Measurements from ENCODE around the gene RPS6KA2. TPM values are rescaled to one million over a fixed set of nuclear protein-coding genes. Genes with fewer than 3 reads are reported as not detected.

RPS6KA2 gene
- total RNA-seq, 3 donors from 2014 or later (not counting 1 experiment from before 2014, with no cell fraction given) = 2.8 to 4.5 (median 2.9) TPM

DNA sequence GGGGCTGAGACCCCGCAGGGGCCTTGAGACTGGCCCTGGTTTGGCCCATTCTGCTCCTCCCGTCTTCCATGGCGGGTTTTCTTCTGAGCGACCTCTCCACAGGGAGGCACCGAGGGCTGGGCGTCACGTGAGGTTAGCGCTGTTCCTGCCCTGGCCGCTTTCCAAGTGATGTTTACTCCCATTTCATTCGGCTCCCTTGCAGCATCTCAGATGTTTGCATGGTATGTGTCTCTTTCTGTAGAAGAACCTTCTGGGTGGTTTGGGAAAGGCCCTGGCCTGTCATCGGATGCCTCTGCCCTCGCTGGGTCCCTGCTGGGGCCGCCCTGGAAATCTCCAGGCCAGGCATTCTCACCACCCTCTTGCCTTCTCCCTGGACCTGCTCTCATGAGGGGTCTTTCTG lies 57.8 kb downstream of the RPS6KA2 start:
- DNase-seq (no peak), ATAC-seq (no peak)
- intact Hi-C loops (cut with micrococcal nuclease) = no loop called here
- Mint-ChIP-seq H3K4me1 (peaks cover 0 to 7% of the 10 kb centered on the region in 2 donors), H3K36me3 (no peaks in the 10 kb centered on the region), H3K4me3 (no peak overlapping the region), H3K27me3 (ENCODE audit: low read depth in 2 of 2) (peaks cover 7 to 11% of the 10 kb centered on the region in 2 donors), H3K27ac (no peak overlapping the region), H3K9me3 (no peaks in the 10 kb centered on the region)
- Histone ChIP-seq H3K9me3 (ENCODE audit: control insufficient read depth, insufficient read depth, low read length) (no peaks in the 10 kb centered on the region), H3K4me3 (ENCODE audit: low read length) (no peak overlapping the region), H3K27me3 (ENCODE audit: control insufficient read depth, insufficient read depth, low read length) (no peaks in the 10 kb centered on the region), H3K4me1 (ENCODE audit: control insufficient read depth, insufficient read depth, low read length) (no peaks in the 10 kb centered on the region), H3K27ac (ENCODE audit: low read length) (no peak overlapping the region), H3K36me3 (ENCODE audit: control insufficient read depth, insufficient read depth, low read length) (no peaks in the 10 kb centered on the region)
- WGBS (ENCODE audit: insufficient coverage) = 93% methylated on average over 13 of the region's 13 CpGs
- TF ChIP-seq, protein P1, sequence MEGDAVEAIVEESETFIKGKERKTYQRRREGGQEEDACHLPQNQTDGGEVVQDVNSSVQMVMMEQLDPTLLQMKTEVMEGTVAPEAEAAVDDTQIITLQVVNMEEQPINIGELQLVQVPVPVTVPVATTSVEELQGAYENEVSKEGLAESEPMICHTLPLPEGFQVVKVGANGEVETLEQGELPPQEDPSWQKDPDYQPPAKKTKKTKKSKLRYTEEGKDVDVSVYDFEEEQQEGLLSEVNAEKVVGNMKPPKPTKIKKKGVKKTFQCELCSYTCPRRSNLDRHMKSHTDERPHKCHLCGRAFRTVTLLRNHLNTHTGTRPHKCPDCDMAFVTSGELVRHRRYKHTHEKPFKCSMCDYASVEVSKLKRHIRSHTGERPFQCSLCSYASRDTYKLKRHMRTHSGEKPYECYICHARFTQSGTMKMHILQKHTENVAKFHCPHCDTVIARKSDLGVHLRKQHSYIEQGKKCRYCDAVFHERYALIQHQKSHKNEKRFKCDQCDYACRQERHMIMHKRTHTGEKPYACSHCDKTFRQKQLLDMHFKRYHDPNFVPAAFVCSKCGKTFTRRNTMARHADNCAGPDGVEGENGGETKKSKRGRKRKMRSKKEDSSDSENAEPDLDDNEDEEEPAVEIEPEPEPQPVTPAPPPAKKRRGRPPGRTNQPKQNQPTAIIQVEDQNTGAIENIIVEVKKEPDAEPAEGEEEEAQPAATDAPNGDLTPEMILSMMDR (IDR thresholded peaks at IDR 0.05) = no peak

DNA sequence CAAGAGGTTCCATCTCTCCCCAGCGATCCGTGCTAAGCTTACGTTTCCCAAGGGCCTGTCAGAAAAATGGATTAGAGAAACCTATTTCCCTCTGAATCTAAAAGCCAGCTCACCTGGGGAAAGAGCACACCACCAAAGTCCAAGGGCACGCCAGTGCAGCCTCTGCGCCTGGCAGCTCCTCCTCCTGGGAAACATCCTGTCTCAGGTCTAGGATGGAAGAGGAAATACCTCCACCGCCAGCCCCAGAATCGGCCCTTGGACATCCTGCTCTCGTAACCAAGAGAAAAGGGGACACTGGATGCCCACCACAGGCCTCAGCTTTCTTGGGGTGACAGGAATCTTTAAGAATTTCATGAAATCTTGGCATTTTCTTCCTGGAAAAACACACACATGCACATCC lies 59.2 kb downstream of the RPS6KA2 start:
- ATAC-seq (no peak), DNase-seq (no peak)
- intact Hi-C loops (cut with micrococcal nuclease) = no loop called here
- H3K4me3 Mint-ChIP-seq = no peak overlapping the region
- H3K27ac ChIP-seq (ENCODE audit: low read length) = no peak overlapping the region
- H3K4me1 ChIP-seq (ENCODE audit: control insufficient read depth, insufficient read depth, low read length) = no peaks in the 10 kb centered on the region
- H3K9me3 Mint-ChIP-seq = no peaks in the 10 kb centered on the region
- TF ChIP-seq, protein P1 (IDR thresholded peaks at IDR 0.05) = no peak
- no peak overlapping the region for H3K27ac Mint-ChIP-seq
- peaks cover 10 to 11% of the 10 kb centered on the region in 2 donors for H3K27me3 Mint-ChIP-seq (ENCODE audit: low read depth in 2 of 2)
- H3K27me3 ChIP-seq (ENCODE audit: control insufficient read depth, insufficient read depth, low read length) = no peaks in the 10 kb centered on the region
- no peaks in the 10 kb centered on the region for H3K36me3 Mint-ChIP-seq
- no peak overlapping the region for H3K4me3 ChIP-seq (ENCODE audit: low read length)
- WGBS (ENCODE audit: insufficient coverage) = 93% methylated on average over 8 of the region's 8 CpGs
- no peaks in the 10 kb centered on the region for H3K36me3 ChIP-seq (ENCODE audit: control insufficient read depth, insufficient read depth, low read length)
- H3K4me1 Mint-ChIP-seq = peaks cover 0 to 5% of the 10 kb centered on the region in 2 donors
- no peaks in the 10 kb centered on the region for H3K9me3 ChIP-seq (ENCODE audit: control insufficient read depth, insufficient read depth, low read length)

DNA sequence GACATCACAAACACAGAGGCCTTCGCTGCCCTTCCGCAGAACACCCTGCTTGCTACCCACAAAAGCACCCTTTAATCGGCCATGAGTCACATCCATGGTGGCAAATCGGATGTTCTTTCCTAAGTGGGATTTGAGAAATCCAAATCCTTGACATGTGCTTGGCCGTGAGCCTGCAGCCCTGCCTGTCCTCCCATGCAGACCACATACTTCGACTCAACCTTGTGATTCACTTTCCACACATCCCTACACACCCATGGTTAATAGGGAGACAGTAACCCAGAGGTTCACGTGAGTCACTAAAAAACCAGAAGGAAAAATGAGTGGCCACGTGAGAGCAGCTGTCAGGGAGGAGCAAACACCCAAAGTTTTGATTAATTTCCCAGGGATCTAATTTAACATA lies 59.9 kb downstream of the RPS6KA2 start:
- intact Hi-C loops (cut with micrococcal nuclease) = no loop called here
- H3K4me1 Mint-ChIP-seq = no peaks in the 10 kb centered on the region
- no peak overlapping the region for H3K27ac ChIP-seq (ENCODE audit: low read length)

More for the DNA sequence above, 59.9 kb downstream of the RPS6KA2 start:
- TF ChIP-seq, protein P1 (IDR thresholded peaks at IDR 0.05) = no peak
- Histone ChIP-seq H3K27me3 (ENCODE audit: control insufficient read depth, insufficient read depth, low read length) (no peaks in the 10 kb centered on the region), H3K4me1 (ENCODE audit: control insufficient read depth, insufficient read depth, low read length) (no peaks in the 10 kb centered on the region), H3K4me3 (ENCODE audit: low read length) (no peak overlapping the region), H3K36me3 (ENCODE audit: control insufficient read depth, insufficient read depth, low read length) (no peaks in the 10 kb centered on the region), H3K9me3 (ENCODE audit: control insufficient read depth, insufficient read depth, low read length) (no peaks in the 10 kb centered on the region)
- Mint-ChIP-seq H3K4me3 (no peak overlapping the region), H3K36me3 (no peaks in the 10 kb centered on the region), H3K27me3 (ENCODE audit: low read depth in 2 of 2) (peaks cover 6 to 11% of the 10 kb centered on the region in 2 donors), H3K27ac (no peak overlapping the region), H3K9me3 (no peaks in the 10 kb centered on the region)
- DNase-seq (no peak), ATAC-seq (no peak)
- 84% methylated on average over 8 of the region's 8 CpGs for WGBS (ENCODE audit: insufficient coverage)

All from natural killer cell (primary cell).